Adrenal gland (tissue), 12 donors: ENCODE results near the gene XG. TPM values are rescaled to one million over a fixed set of nuclear protein-coding genes. Genes with fewer than 3 reads are reported as not detected.
"Not testable (repeated sequence)": the region's sequence is repeated elsewhere in the genome, so short reads cannot be mapped to it uniquely, and the experiment has no call there.

Experiments
- DNase-seq, 7 donors: peaks; one replicate each; pipeline ENCODE4 v3.0.0-alpha.2; 2019 to 2020
- H3K27ac ChIP-seq, 5 donors: fragments of 200-600 bp; sonication (generic) in 4 of 5; 1 replicate in 3 of 5; 2 replicates in 2 of 5; pipeline versions ENCODE4 v1.5.1 to v1.8.0; 2016 to 2020; ENCODE audit warnings: mild to moderate bottlenecking in 1 of 5
- H3K27me3 ChIP-seq: fragments of 200-600 bp; 2 replicates; pipeline ENCODE4 v1.8.0; 2021
- H3K36me3 ChIP-seq, 2 donors: fragments of 200-600 bp; replicated peaks in 1 of 2; 1 replicate in 1 of 2; 2 replicates in 1 of 2; pipeline versions ENCODE4 v1.5.1 to v1.8.0; 2018 to 2022
- H3K4me1 ChIP-seq, 2 donors: fragments of 200-600 bp; replicated peaks in 1 of 2; 1 replicate in 1 of 2; 2 replicates in 1 of 2; pipeline versions ENCODE4 v1.5.1 to v1.8.0; 2018 to 2021
- H3K4me3 ChIP-seq, 4 donors: fragments of 200-600 bp; sonication (generic) in 3 of 4; one replicate each; pipeline ENCODE4 v1.5.1; 2016 to 2018
- H3K9me3 ChIP-seq, 3 donors: fragments of 200-600 bp; sonication (generic) in 1 of 3; replicated peaks in 1 of 3; 1 replicate in 2 of 3; 2 replicates in 1 of 3; pipeline versions ENCODE4 v1.5.1 to v1.8.0; 2016 to 2021
- POLR2A ChIP-seq, 2 donors: fragments of 450-650 bp; IDR thresholded peaks; one replicate each; pipeline ENCODE4 v1.6.1; 2017; ENCODE audit warnings: antibody characterized with exemption in 2 of 2, mild to moderate bottlenecking in 2 of 2, moderate library complexity in 1 of 2
- WGBS, 4 donors: extraction: QIAGEN DNeasy Blood & Tissue Kit in 2 of 4; methylation state at CpG; one replicate each; pipeline versions ENCODE4 v1.1.5 to v1.1.7; 2013 to 2017; 5-methylcytosine and 5-hydroxymethylcytosine counted together
- intact Hi-C, 2 donors: fragments of 100-400 bp; cut with DNase I; formaldehyde crosslinking; loops; one replicate each; pipeline versions ENCODE4 v1.14.1 to v1.15.0; 2022 to 2023
- polyA plus RNA-seq, 3 donors: library from polyadenylated mRNA; stranded (reverse); fragments of 200-250 nt in 2 of 3; fragments of 350-450 nt in 1 of 3; fragmentation: Illumina TruSeq in 1 of 3; extraction: RNeasy Lipid Tissue Mini Kit (QIAGEN cat#74804) in 1 of 3; gene quantifications; one replicate each; pipeline ENCODE4 v1.2.3, GENCODE V29; 2013 to 2014
- total RNA-seq, 9 donors: library from RNA; depleted of rRNA in 4 of 9; stranded (reverse); fragments of >200 nt in 4 of 9; fragments of 120-200 nt in 1 of 9; fragmentation: NEBNext Ultra II Directional in 1 of 9; extraction: Animal tissue kit (Norgen Biotek cat#: 25700) in 1 of 9; gene quantifications; one replicate each; pipeline versions ENCODE4 v1.1.0 to v1.2.4, GENCODE V29; 2013 to 2023
- TF ChIP-seq, protein P1 (sequence below), 6 experiments: fragments of 450-650 bp in 4 of 6; fragments of 200-600 bp in 2 of 6; sonication (generic) in 1 of 6; IDR thresholded peaks; 1 replicate in 5 of 6; 2 replicates in 1 of 6; pipeline versions ENCODE4 v1.5.1 to v1.8.0; 2016 to 2021; ENCODE audit warnings: antibody characterized with exemption in 6 of 6, mild to moderate bottlenecking in 2 of 6, moderate library complexity in 1 of 6
- donor health status: healthy with polysubstance abuse.
- donor health status: Bipolar disorder and iron deficiency.
- donor health status: DM: yes; HTN: yes; CAD: no.
- donor health status: DM: no; HTN: no; CAD: no.
- donor health status: DM: no; HTN: no; CAD: no.
- donor health status: DM: yes; HTN: yes; CAD: no.

XG gene
- total and polyA plus RNA-seq, 12 donors: 0.06 to 0.07 TPM; not detected in 10

DNA sequence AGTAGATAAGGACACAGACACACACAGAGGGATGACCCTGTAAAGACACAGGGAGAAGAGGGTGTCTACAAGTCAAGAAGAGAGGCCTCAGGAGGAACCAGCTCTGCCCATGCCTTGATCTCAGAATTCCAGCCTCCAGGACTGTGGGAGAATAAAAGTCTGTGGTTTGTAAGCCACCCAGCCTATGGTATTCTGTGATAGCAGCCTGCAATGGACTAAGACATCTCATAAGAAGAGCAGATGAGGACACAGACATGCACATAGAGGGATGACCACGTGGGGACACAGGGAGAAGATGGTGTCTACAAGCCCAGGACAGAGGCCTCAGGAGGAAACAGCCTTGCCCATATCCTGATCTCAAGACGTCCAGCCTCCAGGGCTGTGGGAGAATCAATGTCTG is 9.4 kb downstream of the XG start:
- DNase-seq: no peak
- Histone ChIP-seq H3K4me1 (no peaks in the 10 kb centered on the region), H3K36me3 (no peaks in the 10 kb centered on the region), H3K27me3 (no peaks in the 10 kb centered on the region), H3K4me3 (no peak overlapping the region), H3K9me3 (no peaks in the 10 kb centered on the region), H3K27ac (no peak overlapping the region)
- TF ChIP-seq POLR2A (IDR thresholded peaks at IDR 0.05): no peak
- TF ChIP-seq, protein P1, sequence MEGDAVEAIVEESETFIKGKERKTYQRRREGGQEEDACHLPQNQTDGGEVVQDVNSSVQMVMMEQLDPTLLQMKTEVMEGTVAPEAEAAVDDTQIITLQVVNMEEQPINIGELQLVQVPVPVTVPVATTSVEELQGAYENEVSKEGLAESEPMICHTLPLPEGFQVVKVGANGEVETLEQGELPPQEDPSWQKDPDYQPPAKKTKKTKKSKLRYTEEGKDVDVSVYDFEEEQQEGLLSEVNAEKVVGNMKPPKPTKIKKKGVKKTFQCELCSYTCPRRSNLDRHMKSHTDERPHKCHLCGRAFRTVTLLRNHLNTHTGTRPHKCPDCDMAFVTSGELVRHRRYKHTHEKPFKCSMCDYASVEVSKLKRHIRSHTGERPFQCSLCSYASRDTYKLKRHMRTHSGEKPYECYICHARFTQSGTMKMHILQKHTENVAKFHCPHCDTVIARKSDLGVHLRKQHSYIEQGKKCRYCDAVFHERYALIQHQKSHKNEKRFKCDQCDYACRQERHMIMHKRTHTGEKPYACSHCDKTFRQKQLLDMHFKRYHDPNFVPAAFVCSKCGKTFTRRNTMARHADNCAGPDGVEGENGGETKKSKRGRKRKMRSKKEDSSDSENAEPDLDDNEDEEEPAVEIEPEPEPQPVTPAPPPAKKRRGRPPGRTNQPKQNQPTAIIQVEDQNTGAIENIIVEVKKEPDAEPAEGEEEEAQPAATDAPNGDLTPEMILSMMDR (IDR thresholded peaks at IDR 0.05): no peak
- intact Hi-C loops: no loop called here
- 62 to 91% (median 74%) methylated on average over 2 of the region's 2 CpGs for WGBS, 4 donors

- H3K27ac ChIP-seq, H3K4me3 ChIP-seq, H3K4me1 ChIP-seq, H3K27me3 ChIP-seq, H3K9me3 ChIP-seq, H3K36me3 ChIP-seq, intact Hi-C loops: not testable (repeated sequence)
- peak; percentile 20 to 66 (median 47) for DNase-seq
- 35 to 55% (median 44%) methylated on average over 3 to 4 of the region's 4 CpGs for WGBS, 4 donors
These were observed 10.8 kb downstream of the XG start for GRCh38 chrX:2762671-2763070.

DNA sequence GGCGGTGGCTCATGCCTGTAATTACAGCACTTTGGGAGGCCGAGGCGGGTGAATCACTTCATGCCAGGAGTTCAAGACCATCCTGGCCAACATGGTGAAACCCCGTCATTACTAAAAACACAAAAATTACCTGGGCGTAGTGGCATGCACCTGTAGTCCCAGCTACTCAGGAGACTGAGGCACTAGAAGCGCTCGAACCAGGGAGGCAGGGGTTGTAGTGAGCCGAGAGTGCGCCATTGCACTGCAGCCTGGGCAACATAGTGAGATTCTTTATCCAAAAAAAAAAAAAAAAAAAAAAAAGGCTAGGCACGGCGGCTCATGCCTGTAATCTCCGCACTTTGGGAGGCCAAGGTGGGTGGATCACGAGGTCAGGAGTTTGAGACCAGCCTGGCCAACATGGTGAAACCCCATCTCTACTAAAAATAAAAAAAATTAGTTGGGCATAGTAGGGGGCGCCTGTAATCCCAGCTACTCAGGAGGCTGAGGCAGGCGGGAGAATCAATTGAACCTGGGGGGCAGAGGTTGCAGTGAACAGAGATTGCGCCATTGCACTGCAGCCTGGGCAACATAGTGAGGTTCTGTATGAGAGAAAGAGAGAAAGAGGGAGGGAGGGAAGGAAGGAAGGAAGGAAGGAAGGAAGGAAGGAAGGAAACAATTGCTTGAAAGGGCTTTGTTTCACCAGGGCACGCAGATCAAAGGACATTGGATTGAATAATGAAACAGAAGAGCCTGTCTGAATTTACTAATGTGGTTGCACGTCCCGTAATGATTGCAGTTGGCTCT is 13.1 kb downstream of the XG start:
- H3K4me3 ChIP-seq, H3K27me3 ChIP-seq, H3K9me3 ChIP-seq, H3K36me3 ChIP-seq, H3K27ac ChIP-seq, intact Hi-C loops, DNase-seq, H3K4me1 ChIP-seq: not testable (repeated sequence)
- 81 to 88% (median 83%) methylated on average over 19 of the region's 19 CpGs for WGBS, 4 donors

- Histone ChIP-seq H3K27me3 (no peaks in the 10 kb centered on the region), H3K27ac (no peak overlapping the region), H3K36me3 (no peaks in the 10 kb centered on the region), H3K4me3 (no peak overlapping the region), H3K9me3 (no peaks in the 10 kb centered on the region), H3K4me1 (no peaks in the 10 kb centered on the region)
- TF ChIP-seq, protein P1 (IDR thresholded peaks at IDR 0.05): no peak
- TF ChIP-seq POLR2A (IDR thresholded peaks at IDR 0.05): no peak
- intact Hi-C loops: no loop called here
- 67 to 84% (median 81%) methylated on average over 5 of the region's 5 CpGs for WGBS, 4 donors
- no peak for DNase-seq
These were observed 13.7 kb downstream of the XG start for GRCh38 chrX:2765549-2765830.

GRCh38 chrX:2766906-2767305 is 15.1 kb downstream of the XG start:
- Histone ChIP-seq H3K27me3 (no peaks in the 10 kb centered on the region), H3K4me1 (no peaks in the 10 kb centered on the region), H3K36me3 (no peaks in the 10 kb centered on the region), H3K4me3 (no peak overlapping the region), H3K9me3 (no peaks in the 10 kb centered on the region), H3K27ac (no peak overlapping the region)
- TF ChIP-seq, protein P1 (IDR thresholded peaks at IDR 0.05): no peak
- TF ChIP-seq POLR2A (IDR thresholded peaks at IDR 0.05): no peak
- DNase-seq: no peak
- 81 to 88% (median 84%) methylated on average over 11 of the region's 11 CpGs for WGBS, 4 donors
- intact Hi-C loops: no loop called here
